SU-DHL-6 (cell line): Measurements from ENCODE around the gene NCKAP5.

ENCODE experiments used
- H2AFZ ChIP-seq: fragments of 200-600 bp; sonication (generic); 2 replicates; pipeline ENCODE4 v1.6.1; 2014; ENCODE audit warnings: low read depth, mild to moderate bottlenecking, moderate library complexity, mixed read lengths, antibody characterized with exemption, low read length; ENCODE audit not compliant: severe bottlenecking
- H3F3A ChIP-seq: fragments of 200-600 bp; shearing (Covaris generic); 2 replicates; pipeline ENCODE4 v1.6.0; 2016; ENCODE audit warnings: antibody characterized with exemption, mild to moderate bottlenecking; ENCODE audit not compliant: insufficient read depth
- H3K27ac ChIP-seq: fragments of 200-600 bp; sonication (generic); 2 replicates; pipeline ENCODE4 v1.5.1; 2016; ENCODE audit warnings: low read depth, mild to moderate bottlenecking, low read length, moderate library complexity, mixed read lengths
- H3K27me3 ChIP-seq: fragments of 200-600 bp; sonication (generic), shearing (Covaris generic); 2 replicates; pipeline ENCODE4 v1.6.0; 2014; ENCODE audit warnings: mild to moderate bottlenecking, low read length
- H3K36me3 ChIP-seq: fragments of 200-600 bp; sonication (generic); 2 replicates; pipeline ENCODE4 v1.6.1; 2014; ENCODE audit warnings: mild to moderate bottlenecking, low read length, mixed read lengths
- H3K4me2 ChIP-seq: fragments of 300-600, 200-600 bp; shearing (Covaris generic), sonication (generic); 2 replicates; pipeline ENCODE4 v1.6.0; 2014; ENCODE audit warnings: low read length, low read depth, mild to moderate bottlenecking; ENCODE audit not compliant: poor library complexity, severe bottlenecking
- H3K4me3 ChIP-seq: fragments of 200-600 bp; sonication (generic); 2 replicates; pipeline ENCODE4 v1.5.1; 2014; ENCODE audit warnings: antibody characterized with exemption, low read length, mild to moderate bottlenecking, mixed read lengths; ENCODE audit not compliant: insufficient read depth, poor library complexity, severe bottlenecking
- H3K79me2 ChIP-seq: fragments of 200-600 bp; sonication (generic); 2 replicates; pipeline ENCODE4 v1.6.1; 2014; ENCODE audit warnings: mild to moderate bottlenecking, low read length, moderate library complexity; ENCODE audit not compliant: insufficient read depth
- H3K9ac ChIP-seq: fragments of 200-600 bp; sonication (generic); 2 replicates; pipeline ENCODE4 v1.7.0; 2014; ENCODE audit warnings: mild to moderate bottlenecking, low read length
- H3K9me2 ChIP-seq: fragments of 200-600 bp; sonication (generic); replicated peaks from 2 replicates; pipeline ENCODE4 v1.6.1; 2014; ENCODE audit warnings: low read length; ENCODE audit not compliant: insufficient read depth
- H3K9me3 ChIP-seq: fragments of 200-600 bp; sonication (generic); 2 replicates; pipeline ENCODE4 v1.6.1; 2014; ENCODE audit warnings: low read length, mixed read lengths; ENCODE audit not compliant: insufficient read depth
- H4K20me1 ChIP-seq: fragments of 200-600 bp; sonication (generic); 2 replicates; pipeline ENCODE4 v1.6.1; 2014; ENCODE audit warnings: low read depth, mild to moderate bottlenecking, antibody characterized with exemption, low read length, moderate library complexity, mixed read lengths
- CTCF ChIP-seq: fragments of 200-600 bp; sonication (generic); IDR thresholded peaks from one replicate; pipeline ENCODE4 v1.5.1; 2017; ENCODE audit warnings: antibody characterized with exemption, mild to moderate bottlenecking, low read length, moderate library complexity; ENCODE audit not compliant: insufficient read depth, poor library complexity, severe bottlenecking
- EZH2phosphoT487 ChIP-seq: fragments of 200-600 bp; sonication (generic), shearing (Covaris generic); conservative IDR thresholded peaks from 2 replicates; pipeline ENCODE4 v1.6.1; 2018; ENCODE audit warnings: mild to moderate bottlenecking, antibody characterized with exemption, low read length, moderate library complexity, mixed read lengths

NCKAP5 gene

GRCh38 chr2:133418671-133419070 is 149.6 kb downstream of the NCKAP5 start:
- no peaks in the 10 kb centered on the region for H3K9me2 ChIP-seq
- no peaks in the 10 kb centered on the region for H3K9me3 ChIP-seq
- H4K20me1 ChIP-seq: no peaks in the 10 kb centered on the region
- TF ChIP-seq EZH2phosphoT487: no peak
- no peak for TF ChIP-seq CTCF
- no peak overlapping the region for H3K4me3 ChIP-seq
- H3K36me3 ChIP-seq: no peaks in the 10 kb centered on the region
- no peaks in the 10 kb centered on the region for H3K79me2 ChIP-seq
- H3K27me3 ChIP-seq: no peaks in the 10 kb centered on the region
- H2AFZ ChIP-seq: no peak overlapping the region
- no peaks in the 10 kb centered on the region for H3F3A ChIP-seq
- H3K4me2 ChIP-seq: no peak overlapping the region
- H3K27ac ChIP-seq: no peak overlapping the region
- H3K9ac ChIP-seq: no peak overlapping the region

GRCh38 chr2:133418021-133418420 is 150.2 kb downstream of the NCKAP5 start:
- TF ChIP-seq EZH2phosphoT487 (no peak), CTCF (no peak)
- H3K4me2 ChIP-seq: no peak overlapping the region
- no peaks in the 10 kb centered on the region for H3K9me3 ChIP-seq
- H3K9ac ChIP-seq: no peak overlapping the region
- no peaks in the 10 kb centered on the region for H3K79me2 ChIP-seq
- H3K27ac ChIP-seq: no peak overlapping the region
- no peaks in the 10 kb centered on the region for H3K9me2 ChIP-seq
- no peak overlapping the region for H3K4me3 ChIP-seq
- no peaks in the 10 kb centered on the region for H3F3A ChIP-seq
- H4K20me1 ChIP-seq: no peaks in the 10 kb centered on the region
- H2AFZ ChIP-seq: no peak overlapping the region
- H3K27me3 ChIP-seq: no peaks in the 10 kb centered on the region
- H3K36me3 ChIP-seq: no peaks in the 10 kb centered on the region

DNA sequence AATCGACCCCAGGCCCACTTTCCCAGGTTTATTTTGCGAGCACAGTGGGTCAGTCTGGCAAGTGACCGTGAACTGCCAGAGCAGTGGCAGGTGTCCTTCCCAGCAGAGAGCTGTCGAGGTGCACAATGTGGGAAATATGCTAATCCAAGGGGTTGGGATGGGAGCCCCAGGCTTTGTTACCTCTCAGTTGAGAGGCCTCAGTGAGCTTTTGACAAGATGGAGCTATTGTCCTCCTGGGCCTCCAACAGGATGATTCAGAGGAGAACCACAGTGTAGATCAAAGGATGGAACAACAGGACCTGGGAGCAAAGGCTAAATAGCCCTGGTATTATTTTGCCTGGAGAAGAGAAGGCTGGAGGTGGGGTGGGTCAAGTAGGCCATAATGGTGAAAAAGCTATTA is 150.8 kb downstream of the NCKAP5 start:
- Histone ChIP-seq H3K36me3 (no peaks in the 10 kb centered on the region), H3K27me3 (no peaks in the 10 kb centered on the region), H2AFZ (no peak overlapping the region), H3K4me2 (no peak overlapping the region), H3K4me3 (no peak overlapping the region), H3K9me2 (no peaks in the 10 kb centered on the region), H3K9me3 (no peaks in the 10 kb centered on the region), H3K9ac (no peak overlapping the region), H3F3A (no peaks in the 10 kb centered on the region), H4K20me1 (no peaks in the 10 kb centered on the region), H3K79me2 (no peaks in the 10 kb centered on the region), H3K27ac (no peak overlapping the region)
- no peak for TF ChIP-seq CTCF
- no peak for TF ChIP-seq EZH2phosphoT487
